NCI-H2171 (cell line): ENCODE results near the gene KANSL1.
"Not testable (repeated sequence)": the region's sequence is repeated elsewhere in the genome, so short reads cannot be mapped to it uniquely, and the experiment has no call there.

Source experiments
- DNase-seq: peaks from one replicate; lab custom pipeline; 2025; lab: John Stamatoyannopoulos, UW

KANSL1 gene

GRCh38 chr17:46117117-46117516, 76.1 kb downstream of the KANSL1 start:
- DNase-seq: no peak

- no peak for DNase-seq
These were observed 77.5 kb downstream of the KANSL1 start for GRCh38 chr17:46115699-46116098.

- DNase-seq: not testable (repeated sequence)
These were observed 82.0 kb downstream of the KANSL1 start for GRCh38 chr17:46111236-46111635.

GRCh38 chr17:46110219-46110618, 83.0 kb downstream of the KANSL1 start:
- DNase-seq: no peak

- DNase-seq: no peak
These were observed 83.5 kb downstream of the KANSL1 start for GRCh38 chr17:46109603-46110189.

GRCh38 chr17:46108550-46109110, 84.6 kb downstream of the KANSL1 start:
- DNase-seq: no peak

GRCh38 chr17:46108120-46108519, 85.1 kb downstream of the KANSL1 start:
- DNase-seq: no peak

GRCh38 chr17:46106966-46107644, 86.1 kb downstream of the KANSL1 start:
- no peak for DNase-seq

GRCh38 chr17:46102806-46103205, 90.4 kb downstream of the KANSL1 start:
- DNase-seq: not testable (repeated sequence)

GRCh38 chr17:46101785-46102617, 91.2 kb downstream of the KANSL1 start:
- DNase-seq: not testable (repeated sequence)

- no peak for DNase-seq
These were observed 92.6 kb downstream of the KANSL1 start for GRCh38 chr17:46100590-46100989.

- DNase-seq: no peak
These were observed 93.4 kb downstream of the KANSL1 start for GRCh38 chr17:46099865-46100264.

GRCh38 chr17:46097497-46097896, 95.7 kb downstream of the KANSL1 start:
- DNase-seq: no peak

GRCh38 chr17:46092991-46093390, 100.2 kb downstream of the KANSL1 start:
- DNase-seq: no peak

GRCh38 chr17:46090871-46091270, 102.4 kb downstream of the KANSL1 start:
- no peak for DNase-seq

- no peak for DNase-seq
These were observed 103.8 kb downstream of the KANSL1 start for GRCh38 chr17:46089389-46089965.

- no peak for DNase-seq
These were observed 104.6 kb downstream of the KANSL1 start for GRCh38 chr17:46088595-46088994.

- DNase-seq: not testable (repeated sequence)
These were observed 105.4 kb downstream of the KANSL1 start for GRCh38 chr17:46087871-46088270.

- no peak for DNase-seq
These were observed 106.4 kb downstream of the KANSL1 start for GRCh38 chr17:46086821-46087220.

- DNase-seq: no peak
These were observed 107.7 kb downstream of the KANSL1 start for GRCh38 chr17:46085522-46085921.

- no peak for DNase-seq
These were observed 111.0 kb downstream of the KANSL1 start for GRCh38 chr17:46082257-46082656.

- no peak for DNase-seq
These were observed 112.3 kb downstream of the KANSL1 start for GRCh38 chr17:46081018-46081320.
